Lung (tissue), 12 donors: ENCODE data around the gene CHDH. TPM values are rescaled to one million over a fixed set of nuclear protein-coding genes. Genes with fewer than 3 reads are reported as not detected.
A peak's percentile ranks its signal among the peaks of the same experiment; 100 is the strongest.

Experiments
- ATAC-seq: fragments of 200-7000 bp; cut with Tn5 transposase; one replicate; pipeline ENCODE4 v1.9.1; 2020; ENCODE audit warnings: moderate number of reproducible peaks; ENCODE audit not compliant: insufficient read depth, low FRiP score
- DNase-seq, 3 donors: peaks; one replicate each; pipeline ENCODE4 v3.0.0-alpha.2; 2013 to 2017
- H3K27ac ChIP-seq, 2 donors: one replicate each; pipeline ENCODE4 v1.5.1; 2013; ENCODE audit warnings: mild to moderate bottlenecking in 2 of 2, moderate library complexity in 2 of 2, control low read depth in 1 of 2, inconsistent platforms in 1 of 2, low read depth in 1 of 2, low read length in 1 of 2
- H3K27me3 ChIP-seq, 3 donors: one replicate each; pipeline ENCODE4 v1.5.1; 2013; ENCODE audit warnings: low read length in 2 of 3; ENCODE audit not compliant: control insufficient read depth in 3 of 3, insufficient read depth in 3 of 3
- H3K36me3 ChIP-seq, 4 donors: one replicate each; pipeline ENCODE4 v1.5.1; 2013; ENCODE audit warnings: low read length in 4 of 4, mild to moderate bottlenecking in 1 of 4, moderate library complexity in 1 of 4; ENCODE audit not compliant: control insufficient read depth in 4 of 4, insufficient read depth in 4 of 4
- H3K4me1 ChIP-seq, 5 donors: one replicate each; pipeline ENCODE4 v1.5.1; 2013; ENCODE audit warnings: low read length in 5 of 5, mild to moderate bottlenecking in 2 of 5, moderate library complexity in 1 of 5; ENCODE audit not compliant: control insufficient read depth in 5 of 5, insufficient read depth in 5 of 5
- H3K4me3 ChIP-seq: one replicate; pipeline ENCODE4 v1.5.1; 2013; ENCODE audit warnings: mild to moderate bottlenecking, control low read depth, moderate library complexity
- H3K9ac ChIP-seq, 2 donors: one replicate each; pipeline ENCODE4 v1.5.1; 2013; ENCODE audit warnings: low read length in 2 of 2, control low read depth in 1 of 2; ENCODE audit not compliant: insufficient read depth in 1 of 2
- H3K9me3 ChIP-seq, 4 donors: one replicate each; pipeline ENCODE4 v1.5.1; 2013; ENCODE audit warnings: low read length in 3 of 4, mild to moderate bottlenecking in 1 of 4, moderate library complexity in 1 of 4; ENCODE audit not compliant: control insufficient read depth in 4 of 4, insufficient read depth in 3 of 4
- WGBS, 2 donors: extraction: QIAGEN DNeasy Blood & Tissue Kit; methylation state at CpG; one replicate each; pipeline ENCODE4 v1.1.7; 2013; 5-methylcytosine and 5-hydroxymethylcytosine counted together
- polyA plus RNA-seq, 2 donors: library from polyadenylated mRNA; stranded (reverse); fragments of 200-250 nt; gene quantifications; one replicate each; pipeline ENCODE4 v1.2.1, GENCODE V29; 2013
- total RNA-seq, 2 donors: library from RNA; depleted of rRNA in 1 of 2; stranded (reverse); fragments of >200 nt in 1 of 2; gene quantifications; one replicate each; pipeline ENCODE4 v1.2.1, GENCODE V29; 2014 to 2021
- TF ChIP-seq, protein P1 (sequence below): IDR thresholded peaks from 2 replicates; pipeline ENCODE4 v1.5.1; 2012; ENCODE audit warnings: mild to moderate bottlenecking; ENCODE audit errors: control extremely low read depth, extremely low read depth
- donor health status: control.
- donor health status: control.
- donor health status: Bipolar disorder and iron deficiency.
- donor health status: healthy.
- donor health status: DM: yes; HTN: yes; CAD: no.

Gene CHDH
- total and polyA plus RNA-seq, 4 donors, result 1.5 to 10.9 (median 2.8) TPM

DNA sequence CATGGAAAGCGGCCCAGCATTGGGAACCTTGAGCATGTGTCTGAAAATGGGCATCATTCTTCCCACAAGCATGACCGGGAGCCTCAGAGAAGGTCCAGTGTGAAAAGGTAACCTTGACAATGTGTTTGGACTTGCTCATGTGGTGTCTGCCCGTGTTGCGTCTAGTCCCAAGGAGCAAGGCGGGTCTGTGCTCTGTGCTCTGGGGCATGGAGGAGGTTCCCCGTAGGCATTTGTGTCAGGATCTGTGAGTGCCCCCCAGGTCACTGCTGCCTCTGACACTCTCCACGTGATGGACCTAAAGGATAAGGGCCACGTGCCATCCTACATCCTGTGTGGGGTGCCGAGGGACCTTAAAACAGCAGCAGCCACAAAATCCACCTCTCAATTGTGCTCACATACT, 44.9 kb downstream of the CHDH start:
- TF ChIP-seq, protein P1, sequence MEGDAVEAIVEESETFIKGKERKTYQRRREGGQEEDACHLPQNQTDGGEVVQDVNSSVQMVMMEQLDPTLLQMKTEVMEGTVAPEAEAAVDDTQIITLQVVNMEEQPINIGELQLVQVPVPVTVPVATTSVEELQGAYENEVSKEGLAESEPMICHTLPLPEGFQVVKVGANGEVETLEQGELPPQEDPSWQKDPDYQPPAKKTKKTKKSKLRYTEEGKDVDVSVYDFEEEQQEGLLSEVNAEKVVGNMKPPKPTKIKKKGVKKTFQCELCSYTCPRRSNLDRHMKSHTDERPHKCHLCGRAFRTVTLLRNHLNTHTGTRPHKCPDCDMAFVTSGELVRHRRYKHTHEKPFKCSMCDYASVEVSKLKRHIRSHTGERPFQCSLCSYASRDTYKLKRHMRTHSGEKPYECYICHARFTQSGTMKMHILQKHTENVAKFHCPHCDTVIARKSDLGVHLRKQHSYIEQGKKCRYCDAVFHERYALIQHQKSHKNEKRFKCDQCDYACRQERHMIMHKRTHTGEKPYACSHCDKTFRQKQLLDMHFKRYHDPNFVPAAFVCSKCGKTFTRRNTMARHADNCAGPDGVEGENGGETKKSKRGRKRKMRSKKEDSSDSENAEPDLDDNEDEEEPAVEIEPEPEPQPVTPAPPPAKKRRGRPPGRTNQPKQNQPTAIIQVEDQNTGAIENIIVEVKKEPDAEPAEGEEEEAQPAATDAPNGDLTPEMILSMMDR, result no peak
- no peaks in the 10 kb centered on the region for H3K27me3 ChIP-seq
- ATAC-seq (no peak), DNase-seq (peak in 1 of 3 donors; percentile 2)
- H3K27ac ChIP-seq, result no peak overlapping the region
- H3K36me3 ChIP-seq, result peaks cover 0 to 38% (median 10%) of the 10 kb centered on the region in 4 donors
- 91 to 93% methylated on average over 9 of the region's 9 CpGs for WGBS, 2 donors
- no peak overlapping the region for H3K9ac ChIP-seq
- H3K4me3 ChIP-seq, result no peak overlapping the region
- no peaks in the 10 kb centered on the region for H3K9me3 ChIP-seq
- peaks cover 0 to under 1% (median 0%) of the 10 kb centered on the region in 5 donors for H3K4me1 ChIP-seq

DNA sequence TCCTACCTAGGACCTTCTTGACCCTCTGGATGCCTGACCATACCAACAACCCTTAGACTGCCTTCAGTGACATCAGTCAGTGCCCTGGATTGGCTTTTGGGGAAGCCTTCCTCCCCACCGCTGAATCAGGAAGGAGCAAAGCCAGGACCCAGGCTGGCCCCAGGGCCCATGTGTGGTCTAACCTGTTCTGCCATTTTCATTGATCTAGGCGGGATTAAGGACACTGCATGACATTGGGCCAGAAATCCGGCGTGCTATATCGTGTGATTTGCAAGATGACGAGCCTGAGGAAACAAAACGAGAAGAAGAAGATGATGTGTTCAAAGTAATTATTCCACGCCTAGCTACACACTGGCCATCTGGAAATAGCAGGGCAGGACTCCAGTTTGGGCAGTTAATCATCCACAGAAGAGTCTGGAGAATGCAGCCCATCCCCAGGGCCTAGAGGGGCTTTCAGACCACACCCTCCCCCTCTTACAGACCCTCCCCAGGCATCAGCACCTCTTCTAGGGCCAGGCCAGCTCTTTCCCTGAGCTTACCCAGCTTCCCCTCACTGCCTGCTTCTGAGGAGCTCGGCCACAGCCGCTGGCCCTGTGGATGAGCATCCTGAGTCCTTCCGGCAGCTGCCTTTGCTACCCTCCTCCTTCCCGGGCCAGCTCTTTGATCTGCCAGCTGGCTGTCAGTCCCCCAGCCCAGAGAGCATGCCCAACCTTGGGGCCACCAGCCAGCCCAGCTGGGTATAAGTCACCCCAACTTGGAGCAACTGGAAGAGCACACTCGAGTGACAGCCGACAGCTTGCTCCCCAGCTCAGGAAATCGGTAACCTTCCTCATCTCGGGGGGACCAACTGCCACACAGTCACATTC, 45.9 kb downstream of the CHDH start:
- no peak for ATAC-seq
- no peak overlapping the region for H3K4me3 ChIP-seq
- 86 to 92% methylated on average over 16 of the region's 16 CpGs for WGBS, 2 donors
- H3K9me3 ChIP-seq, result no peaks in the 10 kb centered on the region
- H3K9ac ChIP-seq, result no peak overlapping the region
- peaks cover 0 to 35% (median 9%) of the 10 kb centered on the region in 4 donors for H3K36me3 ChIP-seq
- DNase-seq, result no peak
- H3K4me1 ChIP-seq, result peaks cover 0 to 6% (median 0%) of the 10 kb centered on the region in 5 donors
- TF ChIP-seq, protein P1, result no peak
- H3K27me3 ChIP-seq, result no peaks in the 10 kb centered on the region
- no peak overlapping the region for H3K27ac ChIP-seq

GRCh38 chr3:53799338-53799865, 46.8 kb downstream of the CHDH start:
- H3K9me3 ChIP-seq, result no peaks in the 10 kb centered on the region
- no peak for ATAC-seq
- peaks cover 0 to 30% (median 8%) of the 10 kb centered on the region in 4 donors for H3K36me3 ChIP-seq
- H3K27me3 ChIP-seq, result no peaks in the 10 kb centered on the region
- DNase-seq, result no peak
- no peak overlapping the region for H3K4me3 ChIP-seq
- TF ChIP-seq, protein P1, result no peak
- WGBS, 2 donors, result 96 to 97% methylated on average over 12 of the region's 12 CpGs
- H3K27ac ChIP-seq, result no peak overlapping the region
- H3K9ac ChIP-seq, result no peak overlapping the region
- H3K4me1 ChIP-seq, result peaks cover 0 to 6% (median 0%) of the 10 kb centered on the region in 5 donors
